Thoracic aorta (tissue), 2 donors: ENCODE results near the gene PAMR1. TPM values are rescaled to one million over a fixed set of nuclear protein-coding genes. Genes with fewer than 3 reads are reported as not detected.
A peak's percentile ranks its signal among the peaks of the same experiment; 100 is the strongest.

Experiments used
- ATAC-seq: fragments of 150-250 bp; one replicate; pipeline ENCODE4 v1.8.0; 2017; ENCODE audit warnings: low read depth; ENCODE audit not compliant: insufficient number of reproducible peaks, low FRiP score
- DNase-seq: peaks from one replicate; pipeline ENCODE4 v3.0.0-alpha.2; 2020; ENCODE audit warnings: low spot score
- H3K27ac ChIP-seq, 2 donors: fragments of 200-600 bp; sonication (generic); 1 replicate in 1 of 2; 2 replicates in 1 of 2; pipeline ENCODE4 v1.5.1; 2016; ENCODE audit warnings: mild to moderate bottlenecking in 2 of 2, moderate library complexity in 2 of 2
- H3K27me3 ChIP-seq: fragments of 200-600 bp; sonication (generic); replicated peaks from 2 replicates; pipeline ENCODE4 v1.6.0; 2016; ENCODE audit warnings: mild to moderate bottlenecking; ENCODE audit not compliant: insufficient read depth
- H3K36me3 ChIP-seq: fragments of 200-600 bp; sonication (generic); one replicate; pipeline ENCODE4 v1.5.1; 2016
- H3K4me1 ChIP-seq, 2 donors: fragments of 200-600 bp; sonication (generic); 1 replicate in 1 of 2; 2 replicates in 1 of 2; pipeline versions ENCODE4 v1.5.1 to v1.6.0; 2016; ENCODE audit warnings: low read depth in 2 of 2, mild to moderate bottlenecking in 1 of 2; ENCODE audit not compliant: control insufficient read depth in 1 of 2
- H3K4me3 ChIP-seq: fragments of 200-600 bp; sonication (generic); 2 replicates; pipeline ENCODE4 v1.5.1; 2016; ENCODE audit warnings: mild to moderate bottlenecking
- H3K9me3 ChIP-seq: fragments of 200-600 bp; sonication (generic); 2 replicates; pipeline ENCODE4 v1.5.1; 2016
- CTCF ChIP-seq: fragments of 200-600 bp; sonication (generic); IDR thresholded peaks from one replicate; pipeline ENCODE4 v1.5.1; 2019; ENCODE audit warnings: antibody characterized with exemption
- total RNA-seq, 2 donors: library from RNA; depleted of rRNA; stranded (reverse); fragments of >200 nt; gene quantifications; one replicate each; pipeline versions ENCODE4 v1.1.0 to v1.2.3, GENCODE V29; 2016

Gene PAMR1
- 1 to 10 TPM in 1 of 2 donors, not detected in 1; 4.3 TPM for total RNA-seq

GRCh38 chr11:35525501-35526175 is at the start of gene PAMR1:
PAMR1 (minus strand) TSS chr11:35525616; CDS start chr11:35525585, 31 bp downstream.
- no peak within 1 kb of the TSS for H3K27ac ChIP-seq
- no peaks in the 10 kb centered on the region for H3K27me3 ChIP-seq
- no peak for TF ChIP-seq CTCF
- ATAC-seq (no peak), DNase-seq (no peak)
- H3K4me1 ChIP-seq, result peaks cover 6 to 22% of the 10 kb centered on the region in 2 donors
- peak within 1 kb of the TSS; percentile 60 for H3K4me3 ChIP-seq
- no peaks in the 10 kb centered on the region for H3K9me3 ChIP-seq
- no peaks in the 10 kb centered on the region for H3K36me3 ChIP-seq

GRCh38 chr11:35571696-35572095 is 46.3 kb upstream of the PAMR1 start:
- Histone ChIP-seq H3K9me3 (peaks cover 7% of the 10 kb centered on the region), H3K27me3 (no peaks in the 10 kb centered on the region), H3K36me3 (no peaks in the 10 kb centered on the region), H3K4me3 (no peak overlapping the region), H3K27ac (no peak overlapping the region), H3K4me1 (no peaks in the 10 kb centered on the region)
- ATAC-seq (no peak), DNase-seq (no peak)
- TF ChIP-seq CTCF, result no peak

GRCh38 chr11:35567737-35568465 is 42.5 kb upstream of the PAMR1 start:
- TF ChIP-seq CTCF, result no peak
- Histone ChIP-seq H3K4me1 (peaks cover 8 to 36% of the 10 kb centered on the region in 2 donors), H3K27me3 (no peaks in the 10 kb centered on the region), H3K36me3 (no peaks in the 10 kb centered on the region), H3K27ac (no peak overlapping the region), H3K4me3 (no peak overlapping the region), H3K9me3 (peaks cover 7% of the 10 kb centered on the region)
- ATAC-seq (no peak), DNase-seq (no peak)

- ATAC-seq, result no peak
- Histone ChIP-seq H3K9me3 (peaks cover 7% of the 10 kb centered on the region), H3K27ac (no peak overlapping the region), H3K4me3 (no peak overlapping the region), H3K27me3 (no peaks in the 10 kb centered on the region), H3K4me1 (peaks cover 8 to 38% of the 10 kb centered on the region in 2 donors), H3K36me3 (no peaks in the 10 kb centered on the region)
- no peak for DNase-seq
- no peak for TF ChIP-seq CTCF
Observed at GRCh38 chr11:35566885-35567284, 41.5 kb upstream of the PAMR1 start.

- Histone ChIP-seq H3K9me3 (peaks cover 7% of the 10 kb centered on the region), H3K4me3 (no peak overlapping the region), H3K27ac (no peak overlapping the region), H3K4me1 (peaks cover 8 to 38% of the 10 kb centered on the region in 2 donors), H3K27me3 (no peaks in the 10 kb centered on the region), H3K36me3 (no peaks in the 10 kb centered on the region)
- TF ChIP-seq CTCF, result no peak
- no peak for ATAC-seq
- DNase-seq, result no peak
Observed at GRCh38 chr11:35566181-35566580, 40.8 kb upstream of the PAMR1 start.
